Measurements from ENCODE around the gene WSB2.

GRCh38 chr12:118061873-118062843, 1.2 kb upstream of the WSB2 start:
- TF ChIP-seq CTCF (IDR thresholded peaks at IDR 0.05) (no peak), ZFX (IDR thresholded peaks at IDR 0.05; ENCODE audit: borderline replicate concordance) (no peak)
